ENCODE data around the gene ARHGAP24. TPM values are rescaled to one million over a fixed set of nuclear protein-coding genes. Genes with fewer than 3 reads are reported as not detected.

The ARHGAP24 gene
- total RNA-seq, 3 donors from 2014 or later, result 5.2 to 11.6 (median 6.7) TPM

DNA sequence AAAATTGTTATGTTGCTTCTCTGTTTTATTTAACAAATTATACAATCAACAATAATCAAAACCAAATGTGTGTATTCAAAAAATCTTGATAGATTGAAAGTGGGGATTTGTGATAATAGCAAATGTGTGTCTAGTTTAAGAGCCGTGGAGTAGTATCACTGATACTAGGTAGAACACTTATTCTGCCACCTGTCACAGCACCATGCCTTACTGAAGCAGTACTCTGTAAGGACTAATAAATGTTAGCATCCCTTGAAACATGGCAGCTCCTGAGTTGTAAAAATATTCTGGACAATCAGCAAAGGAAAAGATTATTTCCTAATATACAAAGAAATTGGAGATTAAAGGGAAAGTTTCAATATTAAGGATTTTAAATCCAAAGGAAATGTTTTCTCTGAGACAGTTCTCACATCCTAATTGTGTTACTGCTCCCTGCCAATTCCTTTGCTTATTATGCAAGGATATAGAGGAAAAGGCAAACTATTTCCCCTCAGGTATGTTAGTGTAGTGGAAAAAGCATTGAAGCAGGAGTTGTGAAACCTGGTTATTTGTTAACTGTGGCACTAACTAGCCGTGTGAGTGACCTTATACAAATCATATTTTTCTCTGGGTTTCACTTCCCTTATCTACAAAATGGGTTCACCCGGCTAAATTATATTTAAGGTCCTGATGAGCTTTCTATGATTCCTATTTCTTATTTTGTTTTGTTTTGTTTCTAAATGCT is 303.1 kb downstream of the ARHGAP24 start:
- TF ChIP-seq, protein P1, sequence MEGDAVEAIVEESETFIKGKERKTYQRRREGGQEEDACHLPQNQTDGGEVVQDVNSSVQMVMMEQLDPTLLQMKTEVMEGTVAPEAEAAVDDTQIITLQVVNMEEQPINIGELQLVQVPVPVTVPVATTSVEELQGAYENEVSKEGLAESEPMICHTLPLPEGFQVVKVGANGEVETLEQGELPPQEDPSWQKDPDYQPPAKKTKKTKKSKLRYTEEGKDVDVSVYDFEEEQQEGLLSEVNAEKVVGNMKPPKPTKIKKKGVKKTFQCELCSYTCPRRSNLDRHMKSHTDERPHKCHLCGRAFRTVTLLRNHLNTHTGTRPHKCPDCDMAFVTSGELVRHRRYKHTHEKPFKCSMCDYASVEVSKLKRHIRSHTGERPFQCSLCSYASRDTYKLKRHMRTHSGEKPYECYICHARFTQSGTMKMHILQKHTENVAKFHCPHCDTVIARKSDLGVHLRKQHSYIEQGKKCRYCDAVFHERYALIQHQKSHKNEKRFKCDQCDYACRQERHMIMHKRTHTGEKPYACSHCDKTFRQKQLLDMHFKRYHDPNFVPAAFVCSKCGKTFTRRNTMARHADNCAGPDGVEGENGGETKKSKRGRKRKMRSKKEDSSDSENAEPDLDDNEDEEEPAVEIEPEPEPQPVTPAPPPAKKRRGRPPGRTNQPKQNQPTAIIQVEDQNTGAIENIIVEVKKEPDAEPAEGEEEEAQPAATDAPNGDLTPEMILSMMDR (IDR thresholded peaks at IDR 0.05), result no peak
- H3K36me3 ChIP-seq (ENCODE audit: low read depth), result no peaks in the 10 kb centered on the region
- H3K4me3 ChIP-seq, result no peak overlapping the region
- intact Hi-C loops (cut with DNase I, micrococcal nuclease), result no loop called here
- DNase-seq (no peak), ATAC-seq (peak; percentile 33)
- H3K4me1 ChIP-seq (ENCODE audit: low read depth), result no peaks in the 10 kb centered on the region
- no peaks in the 10 kb centered on the region for H3K9me3 ChIP-seq

- Histone ChIP-seq H3K36me3 (ENCODE audit: low read depth) (no peaks in the 10 kb centered on the region), H3K4me1 (ENCODE audit: low read depth) (no peaks in the 10 kb centered on the region), H3K9me3 (no peaks in the 10 kb centered on the region), H3K4me3 (no peak overlapping the region)
- TF ChIP-seq, protein P1 (IDR thresholded peaks at IDR 0.05), result no peak
- ATAC-seq (no peak), DNase-seq (no peak)
- intact Hi-C loops (cut with DNase I, micrococcal nuclease), result no loop called here
Measured at GRCh38 chr4:85778632-85779131, 303.7 kb downstream of the ARHGAP24 start.

- no peaks in the 10 kb centered on the region for H3K4me1 ChIP-seq (ENCODE audit: low read depth)
- intact Hi-C loops (cut with DNase I, micrococcal nuclease), result no loop called here
- DNase-seq (no peak), ATAC-seq (no peak)
- no peaks in the 10 kb centered on the region for H3K36me3 ChIP-seq (ENCODE audit: low read depth)
- H3K9me3 ChIP-seq, result no peaks in the 10 kb centered on the region
- TF ChIP-seq, protein P1 (IDR thresholded peaks at IDR 0.05), result no peak
- H3K4me3 ChIP-seq, result no peak overlapping the region
Measured at GRCh38 chr4:85779165-85779564, 304.2 kb downstream of the ARHGAP24 start.

- intact Hi-C loops (cut with DNase I, micrococcal nuclease), result no loop called here
- H3K36me3 ChIP-seq (ENCODE audit: low read depth), result no peaks in the 10 kb centered on the region
- DNase-seq (no peak), ATAC-seq (no peak)
- no peaks in the 10 kb centered on the region for H3K4me1 ChIP-seq (ENCODE audit: low read depth)
- TF ChIP-seq, protein P1 (IDR thresholded peaks at IDR 0.05), result no peak
- H3K4me3 ChIP-seq, result no peak overlapping the region
- no peaks in the 10 kb centered on the region for H3K9me3 ChIP-seq
Measured at GRCh38 chr4:85780664-85781063, 305.7 kb downstream of the ARHGAP24 start.

DNA sequence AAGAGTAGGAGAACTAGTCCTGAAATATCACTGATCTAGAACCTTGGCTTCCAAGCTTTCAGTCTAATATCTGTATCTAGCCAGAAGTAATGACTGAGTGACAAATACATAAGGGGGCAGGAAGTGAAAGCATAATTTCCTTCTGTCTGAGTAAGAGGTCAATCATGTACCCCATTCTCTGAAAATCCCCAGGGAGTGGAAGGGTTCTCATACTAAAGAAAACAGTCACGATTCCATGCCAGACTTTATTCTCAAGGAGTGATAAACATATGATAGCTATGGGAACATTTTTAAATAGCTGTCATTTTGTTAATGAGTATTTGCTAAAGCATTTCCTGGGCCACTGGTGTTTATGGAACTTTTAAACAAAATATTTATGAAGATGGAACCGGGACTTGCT is 308.5 kb downstream of the ARHGAP24 start:
- H3K9me3 ChIP-seq, result no peaks in the 10 kb centered on the region
- intact Hi-C loops (cut with DNase I, micrococcal nuclease), result no loop called here
- no peak overlapping the region for H3K4me3 ChIP-seq
- no peak for DNase-seq
- TF ChIP-seq, protein P1 (IDR thresholded peaks at IDR 0.05), result no peak
- ATAC-seq, result no peak
- H3K4me1 ChIP-seq (ENCODE audit: low read depth), result no peaks in the 10 kb centered on the region
- H3K36me3 ChIP-seq (ENCODE audit: low read depth), result no peaks in the 10 kb centered on the region
